ENCODE results near the gene ANKRD13A.
A peak's percentile ranks its signal among the peaks of the same experiment; 100 is the strongest.
"Not testable (repeated sequence)": the region's sequence is repeated elsewhere in the genome, so short reads cannot be mapped to it uniquely, and the experiment has no call there.

The ANKRD13A gene

GRCh38 chr12:110007881-110008280 lies 8.7 kb downstream of the ANKRD13A start:
- no peak for DNase-seq (ENCODE audit: low spot score)

GRCh38 chr12:110008681-110009398 lies 9.6 kb downstream of the ANKRD13A start:
- not testable (repeated sequence) for DNase-seq (ENCODE audit: low spot score)

DNA sequence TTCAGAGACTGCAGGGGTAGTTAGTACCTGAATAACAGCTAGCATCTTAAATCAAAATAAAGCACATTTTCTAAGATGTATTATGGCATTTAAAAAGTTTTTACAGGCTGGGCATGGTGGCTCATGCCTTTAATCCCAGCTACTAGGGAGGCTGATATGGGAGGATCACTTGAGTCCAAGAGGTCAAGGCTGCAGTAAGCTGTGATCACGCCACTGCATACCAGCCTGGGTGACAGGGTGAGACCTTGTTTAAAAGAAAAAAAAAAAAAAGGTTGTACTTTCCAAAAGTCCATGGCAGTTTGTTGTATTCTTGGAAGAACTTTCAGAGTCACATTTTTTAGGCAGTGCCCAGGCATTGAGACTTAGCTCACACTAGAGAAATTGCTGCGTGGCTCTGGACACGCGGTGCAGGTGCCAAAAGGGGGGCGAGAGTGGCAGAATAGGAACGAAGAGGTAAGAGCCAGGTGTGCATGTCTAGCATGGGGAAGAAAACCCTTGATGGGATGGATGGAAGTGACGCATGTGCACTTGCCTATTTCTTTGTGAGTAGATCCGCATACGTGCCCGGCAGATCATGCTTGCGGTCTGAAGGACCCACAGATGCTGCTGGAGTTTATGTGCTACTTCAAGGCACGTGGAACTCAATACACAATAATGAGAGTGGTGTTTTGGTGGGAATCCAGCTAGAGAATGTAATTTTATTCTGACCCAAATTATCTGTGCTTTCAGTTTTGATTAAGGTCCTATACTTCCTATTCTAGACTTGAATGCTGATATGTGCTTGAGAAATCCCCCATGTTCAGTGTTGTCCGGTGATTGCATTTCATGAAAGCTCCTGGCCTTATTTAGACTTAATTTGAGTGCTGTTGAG lies 11.9 kb downstream of the ANKRD13A start:
- DNase-seq (ENCODE audit: low spot score): no peak

DNA sequence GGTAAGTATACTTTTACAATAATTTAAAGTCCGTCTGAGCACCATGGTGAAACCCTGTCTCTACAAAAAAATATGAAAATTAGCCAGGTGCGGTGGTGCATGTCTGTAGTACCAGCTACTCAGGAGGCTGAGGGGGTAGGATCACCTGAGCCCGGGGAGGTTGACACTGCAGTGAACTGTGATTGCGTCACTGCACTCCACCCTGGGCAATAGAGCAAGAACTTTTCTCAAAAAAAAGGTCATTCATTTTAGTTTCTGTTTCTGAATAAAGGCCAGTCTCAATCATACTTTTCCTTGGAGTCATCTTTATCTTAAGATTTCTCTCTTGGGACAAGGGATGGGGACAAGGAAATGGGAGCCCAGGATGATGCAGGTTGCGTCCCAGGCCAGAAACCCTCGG lies 12.9 kb downstream of the ANKRD13A start:
- DNase-seq (ENCODE audit: low spot score): no peak

- no peak for DNase-seq (ENCODE audit: low spot score)
Observed at GRCh38 chr12:110012659-110013058, 13.4 kb downstream of the ANKRD13A start.

DNA sequence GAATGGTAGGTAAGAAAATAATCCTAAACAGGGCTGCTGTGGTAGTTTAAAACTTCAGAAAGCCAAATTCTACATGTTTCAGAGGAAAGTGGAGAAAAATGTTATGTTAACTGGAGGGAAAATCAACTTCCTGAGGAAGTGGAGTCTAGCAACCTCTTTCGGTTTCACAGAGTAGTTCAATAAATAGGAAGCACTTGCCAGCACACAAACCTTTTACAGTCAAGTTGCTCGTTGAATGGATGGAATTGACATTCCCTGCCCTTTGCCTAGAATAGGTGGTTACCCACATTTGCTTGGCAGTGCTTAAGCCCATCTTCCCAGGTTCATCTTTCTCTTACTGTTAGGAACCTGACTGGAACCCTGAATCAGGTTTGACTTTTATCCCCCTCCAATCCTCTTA lies 15.9 kb downstream of the ANKRD13A start:
- no peak for DNase-seq (ENCODE audit: low spot score)

DNA sequence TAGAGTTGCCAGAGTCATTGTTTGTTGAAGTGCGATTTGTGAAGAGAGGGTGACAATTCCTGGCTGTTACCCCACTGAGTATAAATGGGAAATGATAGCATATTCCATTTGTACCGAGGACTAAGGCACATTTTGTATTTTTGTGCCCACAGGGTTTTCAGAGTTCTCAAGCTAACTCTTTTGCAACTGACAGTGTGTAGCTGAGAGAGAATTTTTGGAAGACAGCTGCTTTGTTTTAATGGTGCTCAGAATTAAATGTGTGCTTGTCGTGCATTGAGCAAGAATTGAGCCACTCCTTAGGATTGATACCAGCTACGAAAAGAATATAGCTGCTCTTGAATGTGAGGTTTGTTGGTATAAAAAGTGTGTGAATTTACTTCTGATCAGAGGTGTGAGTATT lies 21.7 kb downstream of the ANKRD13A start:
- no peak for DNase-seq (ENCODE audit: low spot score)

DNA sequence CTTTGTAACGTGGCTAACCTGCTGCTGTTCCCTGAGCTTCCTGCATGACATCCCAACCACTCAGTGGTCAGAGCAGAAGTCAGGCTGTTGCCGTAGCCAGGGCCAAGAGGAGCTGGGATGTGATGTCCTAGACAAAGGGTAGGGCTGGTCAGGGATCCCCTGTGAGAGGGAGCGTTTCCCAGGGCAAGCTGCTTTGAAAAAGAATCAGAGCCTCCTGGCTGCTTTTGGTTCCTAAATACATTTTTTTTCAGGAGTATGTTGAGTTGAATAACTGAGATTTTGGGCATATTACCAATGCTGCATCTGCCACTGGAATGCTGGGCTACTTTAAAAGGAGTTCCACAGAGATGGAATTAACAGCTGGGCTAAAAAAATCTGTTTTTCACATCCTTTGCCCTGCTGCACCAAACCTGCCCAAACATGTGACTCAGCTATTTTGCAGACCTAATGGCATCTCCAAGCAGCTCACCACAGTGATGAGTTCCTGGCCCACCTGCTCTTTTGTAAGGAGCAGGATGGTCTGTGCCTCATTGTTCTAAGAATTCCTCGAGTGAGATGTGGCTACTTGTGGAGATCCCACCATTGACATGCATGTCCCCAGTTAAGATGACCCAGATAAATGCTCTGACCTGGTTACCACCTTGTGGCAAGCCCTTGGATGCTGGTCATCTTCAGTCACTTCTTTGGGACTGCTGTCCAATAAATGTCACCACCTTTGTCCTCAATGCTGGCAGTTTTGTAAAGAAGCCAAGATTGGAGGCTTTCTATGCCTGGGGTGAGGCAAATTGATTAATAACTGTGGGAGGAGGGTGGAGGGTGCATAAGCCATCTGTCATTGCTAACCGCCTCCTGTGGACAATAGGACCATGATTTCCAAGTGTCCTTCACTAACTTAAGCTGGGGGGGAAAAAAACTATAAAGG lies 24.1 kb downstream of the ANKRD13A start:
- DNase-seq (ENCODE audit: low spot score): peak; percentile 40

GRCh38 chr12:110024051-110024450 lies 24.8 kb downstream of the ANKRD13A start:
- no peak for DNase-seq (ENCODE audit: low spot score)

DNA sequence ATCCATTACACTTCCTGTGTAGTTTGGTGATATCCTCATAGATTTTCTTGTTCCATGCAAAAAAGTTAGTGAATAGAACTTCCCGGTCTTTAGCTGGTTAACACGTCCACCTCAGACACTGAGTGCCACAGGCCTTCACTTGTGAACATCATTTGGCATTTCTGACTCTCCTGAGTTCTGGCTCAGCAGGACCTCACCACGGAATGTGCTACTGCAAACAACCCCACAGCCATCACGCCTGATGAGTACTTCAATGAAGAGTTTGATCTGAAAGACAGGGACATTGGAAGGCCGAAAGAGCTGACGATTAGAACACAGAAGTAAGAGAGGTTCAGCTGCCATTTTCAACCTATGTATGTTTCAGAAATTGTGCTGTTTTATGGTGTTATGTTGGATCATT lies 29.1 kb downstream of the ANKRD13A start:
- no peak for DNase-seq (ENCODE audit: low spot score)

DNA sequence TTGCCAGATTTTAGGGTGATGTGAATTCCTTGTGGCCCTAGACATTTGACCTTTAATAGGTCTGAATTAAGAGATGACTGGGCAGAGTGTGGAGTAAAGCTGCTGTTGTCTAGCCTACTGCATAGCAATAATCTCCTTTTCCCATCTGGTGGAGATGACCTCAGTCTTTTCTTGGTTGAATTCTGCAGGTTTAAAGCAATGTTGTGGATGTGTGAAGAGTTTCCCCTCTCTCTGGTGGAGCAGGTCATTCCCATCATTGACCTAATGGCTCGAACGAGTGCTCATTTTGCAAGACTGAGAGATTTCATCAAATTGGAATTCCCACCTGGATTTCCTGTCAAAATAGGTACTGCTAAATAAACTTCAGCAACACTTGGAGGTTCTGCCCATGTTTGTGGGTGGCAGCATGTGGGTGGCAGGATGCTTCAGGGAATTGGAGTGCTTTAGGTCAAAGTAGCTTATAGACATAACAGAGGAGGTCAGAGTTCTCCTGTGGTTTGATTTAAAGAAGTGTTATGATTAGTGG lies 30.1 kb downstream of the ANKRD13A start:
- no peak for DNase-seq (ENCODE audit: low spot score)

- DNase-seq (ENCODE audit: low spot score): no peak
Observed at GRCh38 chr12:110033888-110034287, 34.7 kb downstream of the ANKRD13A start.

GRCh38 chr12:110035534-110036104 lies 36.4 kb downstream of the ANKRD13A start:
- no peak for DNase-seq (ENCODE audit: low spot score)

- no peak for DNase-seq (ENCODE audit: low spot score)
Observed at GRCh38 chr12:110037315-110037714, 38.1 kb downstream of the ANKRD13A start.

DNA sequence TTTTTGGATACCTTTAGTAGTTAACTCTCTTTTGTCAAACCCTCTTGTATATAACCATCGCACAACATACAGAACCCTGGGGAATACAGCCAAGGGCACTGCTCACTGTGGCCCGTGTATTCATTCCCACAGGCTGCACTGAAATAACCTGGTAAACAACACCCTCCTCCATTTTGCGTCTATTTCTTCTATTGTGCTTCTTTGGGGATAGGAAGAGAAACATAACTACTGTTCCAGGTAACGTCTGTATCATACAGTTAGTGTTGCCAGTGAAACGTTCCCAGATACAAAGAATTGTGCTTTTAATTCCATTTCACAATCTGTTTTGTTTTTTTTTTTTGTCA lies 39.5 kb downstream of the ANKRD13A start:
- DNase-seq (ENCODE audit: low spot score): no peak

- no peak for DNase-seq (ENCODE audit: low spot score)
Observed at GRCh38 chr12:110039085-110039807, 40.0 kb downstream of the ANKRD13A start.

- no peak for DNase-seq (ENCODE audit: low spot score)
Observed at GRCh38 chr12:110042264-110042663, 43.0 kb downstream of the ANKRD13A start.

GRCh38 chr12:110046451-110047187 lies 47.4 kb downstream of the ANKRD13A start:
- no peak for DNase-seq (ENCODE audit: low spot score)

DNA sequence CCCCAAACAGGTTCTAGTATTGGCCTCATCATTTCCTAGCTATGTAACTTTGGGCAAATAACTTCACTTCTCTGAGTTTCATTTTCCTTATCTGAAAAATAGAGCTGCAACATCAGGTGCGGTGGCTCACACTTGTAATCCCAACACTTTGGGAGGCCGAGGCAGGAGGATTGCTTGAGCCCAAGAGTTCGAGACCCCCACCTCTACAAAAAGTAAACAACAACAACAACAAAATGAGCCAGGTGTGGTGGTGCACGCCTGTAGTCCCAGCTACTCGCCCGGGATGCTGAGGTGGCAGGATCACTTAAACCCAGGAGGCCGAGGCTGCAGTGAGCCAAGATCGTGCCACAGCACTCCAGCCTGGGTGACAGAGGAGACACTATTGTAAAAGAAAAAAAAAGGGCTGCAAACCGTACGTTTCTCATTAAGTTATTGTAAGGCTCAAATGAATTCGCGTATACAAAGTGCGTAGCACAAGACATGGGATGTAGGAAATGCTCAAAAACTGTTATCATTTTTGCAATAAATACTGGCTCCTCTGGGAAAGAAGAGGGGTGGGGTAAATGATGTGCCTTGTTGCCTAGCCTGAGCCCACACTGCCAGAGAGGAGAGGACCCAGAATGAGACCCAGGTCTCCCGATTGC lies 48.2 kb downstream of the ANKRD13A start:
- no peak for DNase-seq (ENCODE audit: low spot score)

All from hematopoietic multipotent progenitor cell treated with erythropoietin and hydrocortisone succinate and interleukin-3 and kit ligand, for 15 days (in vitro differentiated cells).